ENCODE results near the gene GABRB1. TPM values are rescaled to one million over a fixed set of nuclear protein-coding genes. Genes with fewer than 3 reads are reported as not detected.

The GABRB1 gene
- polyA plus RNA-seq, 3 donors = not detected

- peaks cover 0 to 2% (median 0%) of the 10 kb centered on the region in 3 donors for H3K27me3 Mint-ChIP-seq (ENCODE audit: low read depth in 3 of 3)
- H3K27ac Mint-ChIP-seq = no peak overlapping the region
- no peak for DNase-seq
- Histone ChIP-seq H3K27me3 (ENCODE audit: control insufficient read depth in 2 of 2, insufficient read depth in 2 of 2, low read length in 2 of 2) (no peaks in the 10 kb centered on the region), H3K4me1 (ENCODE audit: control insufficient read depth in 1 of 2, insufficient read depth in 2 of 2, low read length in 2 of 2) (no peaks in the 10 kb centered on the region), H3K4me2 (replicated peaks; ENCODE audit: extremely low read depth, low read length, poor library complexity, severe bottlenecking) (no peak overlapping the region), H3K27ac (ENCODE audit: low read depth in 1 of 2, low read length in 2 of 2) (no peak overlapping the region), H3K79me2 (ENCODE audit: insufficient read depth, low read length) (no peaks in the 10 kb centered on the region), H3K4me3 (replicated peaks in 1 of 3; ENCODE audit: low read depth in 2 of 3, low read length in 3 of 3) (no peak overlapping the region), H3K9me3 (replicated peaks in 1 of 2; ENCODE audit: control insufficient read depth in 1 of 2, insufficient read depth in 1 of 2, low read length in 2 of 2) (no peaks in the 10 kb centered on the region), H2AFZ (ENCODE audit: insufficient read depth, low read depth, low read length, poor library complexity, severe bottlenecking) (no peak overlapping the region), H3K36me3 (replicated peaks in 1 of 2; ENCODE audit: control insufficient read depth in 1 of 2, insufficient read depth in 2 of 2, low read length in 2 of 2) (no peaks in the 10 kb centered on the region), H3K9ac (ENCODE audit: insufficient read depth, low read length, poor library complexity, severe bottlenecking) (no peak overlapping the region), H4K20me1 (ENCODE audit: insufficient read depth, low read length) (no peaks in the 10 kb centered on the region)
- no peaks in the 10 kb centered on the region for H3K36me3 Mint-ChIP-seq
- no peak overlapping the region for H3K4me3 Mint-ChIP-seq
- intact Hi-C loops (cut with micrococcal nuclease) = no loop called here
- peaks cover 3% of the 10 kb centered on the region for H3K4me1 Mint-ChIP-seq
- no peak for TF ChIP-seq CTCF (IDR thresholded peaks at IDR 0.05)
- WGBS (ENCODE audit: insufficient coverage) = no CpG with 5 or more reads among the region's 1 CpG
- H3K9me3 Mint-ChIP-seq = peaks cover 0 to 8% (median 2%) of the 10 kb centered on the region in 7 donors
Observed at GRCh38 chr4:47410271-47410670, 378.9 kb downstream of the GABRB1 start.

DNA sequence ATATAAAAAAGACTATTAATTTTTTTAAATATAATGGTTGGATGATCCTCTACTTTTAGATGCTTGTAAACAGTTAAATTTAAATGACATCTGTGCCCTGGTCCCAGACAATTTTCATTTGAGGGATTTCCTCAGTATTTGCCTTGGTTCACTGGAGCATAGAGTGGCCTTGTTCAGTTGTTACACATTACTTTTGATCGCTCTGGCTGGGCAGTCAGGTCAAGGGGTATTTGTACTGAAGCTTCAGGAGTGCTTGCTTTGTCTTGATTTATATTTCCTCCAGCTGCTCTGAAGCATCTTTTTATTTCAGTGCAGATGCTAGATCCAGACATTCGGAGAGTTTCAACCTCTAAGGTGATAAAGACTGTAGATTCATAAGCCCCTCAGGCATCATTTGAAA lies 382.2 kb downstream of the GABRB1 start:
- Histone ChIP-seq H3K9me3 (replicated peaks in 1 of 2; ENCODE audit: control insufficient read depth in 1 of 2, insufficient read depth in 1 of 2, low read length in 2 of 2) (no peaks in the 10 kb centered on the region), H3K4me1 (ENCODE audit: control insufficient read depth in 1 of 2, insufficient read depth in 2 of 2, low read length in 2 of 2) (no peaks in the 10 kb centered on the region), H3K79me2 (ENCODE audit: insufficient read depth, low read length) (no peaks in the 10 kb centered on the region), H3K27ac (ENCODE audit: low read depth in 1 of 2, low read length in 2 of 2) (no peak overlapping the region), H2AFZ (ENCODE audit: insufficient read depth, low read depth, low read length, poor library complexity, severe bottlenecking) (no peak overlapping the region), H3K27me3 (ENCODE audit: control insufficient read depth in 2 of 2, insufficient read depth in 2 of 2, low read length in 2 of 2) (no peaks in the 10 kb centered on the region), H3K9ac (ENCODE audit: insufficient read depth, low read length, poor library complexity, severe bottlenecking) (no peak overlapping the region), H3K4me2 (replicated peaks; ENCODE audit: extremely low read depth, low read length, poor library complexity, severe bottlenecking) (no peak overlapping the region), H4K20me1 (ENCODE audit: insufficient read depth, low read length) (no peaks in the 10 kb centered on the region), H3K36me3 (replicated peaks in 1 of 2; ENCODE audit: control insufficient read depth in 1 of 2, insufficient read depth in 2 of 2, low read length in 2 of 2) (no peaks in the 10 kb centered on the region), H3K4me3 (replicated peaks in 1 of 3; ENCODE audit: low read depth in 2 of 3, low read length in 3 of 3) (no peak overlapping the region)
- Mint-ChIP-seq H3K36me3 (no peaks in the 10 kb centered on the region), H3K27me3 (ENCODE audit: low read depth in 3 of 3) (peaks cover 0 to 2% (median 0%) of the 10 kb centered on the region in 3 donors), H3K4me1 (no peaks in the 10 kb centered on the region), H3K9me3 (peaks cover 0 to 8% (median 2%) of the 10 kb centered on the region in 7 donors), H3K27ac (no peak overlapping the region), H3K4me3 (no peak overlapping the region)
- WGBS (ENCODE audit: insufficient coverage) = no CpG with 5 or more reads among the region's 2 CpGs
- intact Hi-C loops (cut with micrococcal nuclease) = no loop called here
- no peak for TF ChIP-seq CTCF (IDR thresholded peaks at IDR 0.05)
- DNase-seq = no peak
